Mesendoderm (in vitro differentiated cells): ENCODE data around the gene POLR2E.

Source experiments
- DNase-seq: peaks from one replicate; pipeline ENCODE4 v3.0.0; 2013
- H2AK5ac ChIP-seq: 2 replicates; pipeline ENCODE4 v1.6.1; 2013; ENCODE audit warnings: low read length, inconsistent platforms
- H2BK120ac ChIP-seq: 2 replicates; pipeline ENCODE4 v1.6.1; 2013; ENCODE audit warnings: low read depth, mild to moderate bottlenecking, low read length, moderate library complexity, mixed read lengths
- H2BK15ac ChIP-seq: replicated peaks from 2 replicates; pipeline ENCODE4 v1.6.1; 2013; ENCODE audit warnings: low read depth, mild to moderate bottlenecking, moderate library complexity
- H2BK5ac ChIP-seq: 2 replicates; pipeline ENCODE4 v1.6.1; 2013; ENCODE audit warnings: low read length, inconsistent platforms
- H3K18ac ChIP-seq: 2 replicates; pipeline ENCODE4 v1.6.1; 2013; ENCODE audit warnings: mild to moderate bottlenecking, low read length, mixed read lengths
- H3K23ac ChIP-seq: one replicate; pipeline ENCODE4 v1.6.1; 2013; ENCODE audit warnings: low read length
- H3K27ac ChIP-seq: 2 replicates; pipeline ENCODE4 v1.5.1; 2013; ENCODE audit warnings: low read depth, mild to moderate bottlenecking, inconsistent platforms, low read length, moderate library complexity
- H3K27me3 ChIP-seq: 2 replicates; pipeline ENCODE4 v1.6.1; 2013; ENCODE audit warnings: low read length, control low read depth, mild to moderate bottlenecking, inconsistent platforms; ENCODE audit not compliant: insufficient read depth, poor library complexity
- H3K36me3 ChIP-seq: 2 replicates; pipeline ENCODE4 v1.6.1; 2013; ENCODE audit warnings: low read length, inconsistent platforms; ENCODE audit not compliant: control insufficient read depth, insufficient read depth
- H3K4ac ChIP-seq: one replicate; pipeline ENCODE4 v1.6.1; 2013; ENCODE audit warnings: low read depth, mild to moderate bottlenecking, low read length, moderate library complexity
- H3K4me1 ChIP-seq: 2 replicates; pipeline ENCODE4 v1.6.1; 2013; ENCODE audit warnings: low read depth, low read length, inconsistent platforms; ENCODE audit not compliant: control insufficient read depth
- H3K4me2 ChIP-seq: 2 replicates; pipeline ENCODE4 v1.6.1; 2013; ENCODE audit warnings: low read length
- H3K4me3 ChIP-seq: 2 replicates; pipeline ENCODE4 v1.5.1; 2013; ENCODE audit warnings: mild to moderate bottlenecking, low read length
- H3K56ac ChIP-seq: one replicate; pipeline ENCODE4 v1.6.1; 2013; ENCODE audit warnings: low read length
- H3K79me1 ChIP-seq: 2 replicates; pipeline ENCODE4 v1.6.1; 2013; ENCODE audit warnings: low read length, inconsistent platforms
- H3K79me2 ChIP-seq: 2 replicates; pipeline ENCODE4 v1.6.1; 2013; ENCODE audit warnings: mild to moderate bottlenecking, low read length; ENCODE audit not compliant: control insufficient read depth, insufficient read depth
- H3K9ac ChIP-seq: 2 replicates; pipeline ENCODE4 v1.6.1; 2013; ENCODE audit warnings: low read length, inconsistent platforms
- H4K5ac ChIP-seq: one replicate; pipeline ENCODE4 v1.6.1; 2013; ENCODE audit warnings: low read length
- H4K8ac ChIP-seq: one replicate; pipeline ENCODE4 v1.6.1; 2013; ENCODE audit warnings: low read depth, mild to moderate bottlenecking, control low read depth, low read length, moderate library complexity
- WGBS: extraction: QIAGEN DNeasy Blood & Tissue Kit; methylation state at CpG from one replicate; pipeline ENCODE4 v1.1.7; 2013; ENCODE audit warnings: low lambda C conversion rate, missing lambda C conversion rate; ENCODE audit not compliant: insufficient coverage; ENCODE audit errors: extremely low coverage; 5-methylcytosine and 5-hydroxymethylcytosine counted together

The POLR2E gene

DNA sequence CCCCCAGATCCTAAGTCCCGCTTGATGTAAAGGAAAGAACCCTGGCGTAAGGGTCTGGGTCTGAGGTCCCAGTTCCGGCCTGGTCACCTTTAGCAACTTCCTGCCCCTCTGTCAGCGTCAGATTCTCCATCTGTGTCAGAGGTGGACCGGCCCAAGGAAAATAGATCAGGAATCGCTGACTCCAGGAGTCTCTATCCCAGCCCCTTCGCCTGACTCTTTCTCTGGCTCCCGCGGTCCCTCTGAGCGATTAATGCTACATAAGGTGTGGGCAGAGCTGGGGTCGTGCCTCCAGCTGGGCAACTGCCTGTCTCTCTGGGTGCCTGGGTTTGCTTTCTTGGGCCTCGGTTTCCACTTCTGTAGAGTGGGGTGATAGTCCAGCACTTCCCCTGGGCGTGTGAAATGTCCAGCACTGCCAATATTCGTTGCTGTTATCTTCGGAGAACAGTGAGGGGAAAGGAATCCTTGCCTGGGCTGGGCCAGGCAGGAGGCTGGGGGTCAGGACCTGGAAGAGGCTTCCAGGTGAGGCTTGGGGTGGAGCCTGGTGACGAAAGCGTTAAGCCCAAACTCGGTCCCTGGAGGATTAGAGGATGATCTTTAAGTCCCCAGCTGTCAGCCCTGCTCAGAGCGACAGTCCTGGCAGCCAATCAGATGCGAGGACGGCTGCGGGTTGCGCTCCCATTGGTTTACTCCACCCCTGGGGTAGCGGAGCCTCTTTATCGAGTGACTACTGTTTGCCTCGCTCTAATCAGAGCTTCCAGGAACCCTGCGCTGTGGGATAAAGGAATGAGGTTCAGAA lies 54.5 kb downstream of the POLR2E start:
- WGBS, result no CpG with 5 or more reads among the region's 27 CpGs
- H3K27ac ChIP-seq, result no peak overlapping the region
- peak overlapping the region; percentile 47 for H3K4me2 ChIP-seq
- H3K23ac ChIP-seq, result no peak overlapping the region
- H4K5ac ChIP-seq, result no peak overlapping the region
- peak overlapping the region; percentile 76 for H3K9ac ChIP-seq
- H2AK5ac ChIP-seq, result peak overlapping the region; percentile 58
- peak overlapping the region; percentile 75 for H3K56ac ChIP-seq
- peaks cover 4% of the 10 kb centered on the region for H3K4me1 ChIP-seq
- no peak overlapping the region for H2BK120ac ChIP-seq
- DNase-seq, result peak; percentile 99
- H4K8ac ChIP-seq, result no peak overlapping the region
- H2BK5ac ChIP-seq, result no peak overlapping the region
- H3K27me3 ChIP-seq, result no peaks in the 10 kb centered on the region
- H3K79me2 ChIP-seq, result no peaks in the 10 kb centered on the region
- H2BK15ac ChIP-seq, result no peak overlapping the region
- H3K4ac ChIP-seq, result no peak overlapping the region
- no peak overlapping the region for H3K18ac ChIP-seq
- H3K36me3 ChIP-seq, result peaks cover 2% of the 10 kb centered on the region
- H3K4me3 ChIP-seq, result peak overlapping the region; percentile 59
- H3K79me1 ChIP-seq, result no peaks in the 10 kb centered on the region

DNA sequence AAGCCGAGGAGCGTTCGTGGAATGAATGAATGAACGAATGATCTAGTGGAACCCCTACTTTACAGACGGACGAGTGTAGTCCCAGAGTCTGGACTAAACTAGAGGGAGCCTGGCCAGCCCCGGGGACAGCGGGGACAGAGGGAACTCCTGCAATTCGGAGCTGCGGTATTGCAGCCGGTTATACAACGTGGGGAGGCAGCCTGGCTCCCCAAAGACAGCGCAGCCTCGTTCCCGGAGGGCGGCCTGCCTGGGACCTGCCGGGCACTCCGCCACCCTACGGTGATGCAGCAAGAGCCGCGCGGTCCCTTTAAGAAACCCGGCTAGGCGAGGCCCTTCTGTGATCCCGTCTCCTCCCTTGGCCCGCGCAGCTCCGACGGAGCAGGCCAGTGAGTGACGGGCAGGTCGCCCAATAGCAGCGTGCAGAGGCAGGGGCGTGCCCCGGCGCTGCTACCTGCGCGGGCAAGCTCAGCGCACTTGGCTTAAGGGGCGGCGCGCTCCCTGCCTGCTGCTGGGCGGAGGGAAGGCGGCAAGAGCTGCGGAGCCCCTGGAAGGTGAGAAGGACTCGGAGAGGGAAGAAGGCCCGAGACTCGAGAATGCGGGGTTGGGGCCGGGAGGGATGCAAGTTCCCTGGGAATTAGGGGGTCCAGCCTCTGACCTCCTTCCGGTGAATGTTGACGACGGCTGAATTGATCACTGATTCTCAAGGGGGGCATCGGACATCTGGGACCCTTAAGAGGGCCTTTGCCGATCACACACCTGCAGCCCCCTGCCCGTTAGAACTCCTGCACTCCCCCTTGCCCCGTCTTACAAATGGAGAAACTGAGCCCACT lies 55.3 kb downstream of the POLR2E start, which contains the start of gene ABCA7:
Gene ABCA7 (plus strand): TSS at position 462 of the 830 bp plus-strand sequence. CDS start 1,255 bp downstream, outside the sequence.
- H2AK5ac ChIP-seq, result peak within 1 kb of the TSS; percentile 58
- H3K36me3 ChIP-seq, result peaks cover 5% of the 10 kb centered on the region
- H3K56ac ChIP-seq, result peak within 1 kb of the TSS; percentile 73
- WGBS, result no CpG with 5 or more reads among the region's 56 CpGs
- peak; percentile 99 for DNase-seq
- no peak within 1 kb of the TSS for H4K8ac ChIP-seq
- H3K4me1 ChIP-seq, result peaks cover 4% of the 10 kb centered on the region
- no peak within 1 kb of the TSS for H3K23ac ChIP-seq
- H3K79me2 ChIP-seq, result no peaks in the 10 kb centered on the region
- H3K4ac ChIP-seq, result no peak within 1 kb of the TSS
- no peak within 1 kb of the TSS for H3K18ac ChIP-seq
- no peak within 1 kb of the TSS for H2BK15ac ChIP-seq
- no peak within 1 kb of the TSS for H4K5ac ChIP-seq
- H3K79me1 ChIP-seq, result no peaks in the 10 kb centered on the region
- no peaks in the 10 kb centered on the region for H3K27me3 ChIP-seq
- peak within 1 kb of the TSS; percentile 76 for H3K9ac ChIP-seq
- H3K4me2 ChIP-seq, result peak within 1 kb of the TSS; percentile 37
- H2BK120ac ChIP-seq, result no peak within 1 kb of the TSS
- peak within 1 kb of the TSS; percentile 59 for H3K4me3 ChIP-seq
- H3K27ac ChIP-seq, result no peak within 1 kb of the TSS
- no peak within 1 kb of the TSS for H2BK5ac ChIP-seq

DNA sequence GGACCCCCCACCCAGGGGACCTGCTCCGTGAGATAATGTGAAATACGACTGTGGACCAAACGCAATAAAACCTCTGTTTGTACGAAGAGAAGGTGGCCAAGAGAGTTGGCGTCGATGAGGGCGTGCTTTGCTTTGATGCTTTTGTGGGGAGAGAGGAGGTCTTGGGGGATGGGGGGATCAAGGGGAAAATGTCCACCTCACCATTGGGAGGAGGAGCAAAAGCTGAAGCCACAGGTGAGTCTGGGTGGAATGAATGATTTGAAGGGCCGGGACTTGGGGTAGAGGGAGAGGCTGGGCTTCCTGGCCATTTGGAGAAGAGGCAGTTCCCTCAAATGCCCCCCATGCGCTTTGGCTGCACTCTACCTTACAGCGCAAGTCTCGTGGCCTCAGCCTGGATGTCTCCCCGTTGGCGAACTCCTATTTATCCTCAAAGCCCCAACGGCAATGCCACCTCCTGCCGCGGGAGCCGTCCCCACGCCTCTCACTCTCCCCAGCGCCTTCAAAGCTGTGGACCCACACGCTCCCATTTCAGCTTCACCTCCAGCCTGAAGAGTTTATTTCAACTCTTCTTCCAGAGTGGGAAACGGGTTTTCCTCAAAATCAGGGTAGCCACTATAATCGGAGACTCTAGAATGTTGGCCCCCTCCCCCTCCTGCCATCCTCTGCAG lies 56.1 kb downstream of the POLR2E start:
- no peak overlapping the region for H4K5ac ChIP-seq
- no peak overlapping the region for H2AK5ac ChIP-seq
- WGBS, result no CpG with 5 or more reads among the region's 22 CpGs
- peak overlapping the region; percentile 37 for H3K4me2 ChIP-seq
- DNase-seq, result no peak
- no peaks in the 10 kb centered on the region for H3K79me2 ChIP-seq
- peak overlapping the region; percentile 73 for H3K56ac ChIP-seq
- no peak overlapping the region for H3K4me3 ChIP-seq
- no peak overlapping the region for H3K4ac ChIP-seq
- H3K23ac ChIP-seq, result no peak overlapping the region
- H3K27ac ChIP-seq, result no peak overlapping the region
- H3K18ac ChIP-seq, result no peak overlapping the region
- no peaks in the 10 kb centered on the region for H3K79me1 ChIP-seq
- H2BK15ac ChIP-seq, result no peak overlapping the region
- no peaks in the 10 kb centered on the region for H3K27me3 ChIP-seq
- H3K9ac ChIP-seq, result peak overlapping the region; percentile 67
- no peak overlapping the region for H4K8ac ChIP-seq
- H2BK120ac ChIP-seq, result no peak overlapping the region
- H3K4me1 ChIP-seq, result peaks cover 4% of the 10 kb centered on the region
- no peak overlapping the region for H2BK5ac ChIP-seq
- H3K36me3 ChIP-seq, result peaks cover 5% of the 10 kb centered on the region

DNA sequence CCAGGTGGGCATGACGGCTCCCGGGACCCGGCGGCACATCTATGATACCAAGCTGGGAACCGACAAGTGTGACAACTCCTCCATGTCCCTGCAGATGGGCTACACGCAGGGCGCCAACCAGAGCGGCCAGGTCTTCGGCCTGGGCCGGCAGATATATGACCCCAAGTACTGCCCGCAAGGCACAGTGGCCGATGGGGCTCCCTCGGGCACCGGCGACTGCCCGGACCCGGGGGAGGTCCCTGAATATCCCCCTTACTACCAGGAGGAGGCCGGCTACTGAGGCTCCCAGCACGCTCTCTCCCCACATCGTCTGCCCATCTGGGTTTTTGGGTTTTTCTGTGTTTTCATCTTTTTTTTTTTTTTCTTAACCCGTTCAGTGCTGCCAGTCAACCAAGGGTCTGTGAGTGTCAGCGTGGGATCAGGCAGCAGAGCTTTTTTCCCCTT lies 57.5 kb downstream of the POLR2E start:
- Histone ChIP-seq H3K4me2 (no peak overlapping the region), H2AK5ac (no peak overlapping the region), H3K4ac (no peak overlapping the region), H2BK5ac (no peak overlapping the region), H3K79me2 (no peaks in the 10 kb centered on the region), H2BK120ac (no peak overlapping the region), H3K79me1 (no peaks in the 10 kb centered on the region), H3K36me3 (peaks cover 5% of the 10 kb centered on the region), H2BK15ac (no peak overlapping the region), H3K4me3 (no peak overlapping the region), H4K5ac (no peak overlapping the region), H3K56ac (no peak overlapping the region), H3K23ac (no peak overlapping the region), H3K9ac (no peak overlapping the region), H4K8ac (no peak overlapping the region), H3K27ac (no peak overlapping the region), H3K4me1 (peaks cover 4% of the 10 kb centered on the region), H3K18ac (no peak overlapping the region), H3K27me3 (no peaks in the 10 kb centered on the region)
- no CpG with 5 or more reads among the region's 22 CpGs for WGBS
- no peak for DNase-seq
